Upper lobe of left lung (tissue), 4 donors: ENCODE results near the gene SKIC2.

ENCODE experiments used
- CTCF ChIP-seq, 6 experiments: fragments of 450-650 bp in 4 of 6; fragments of 200-600 bp in 2 of 6; sonication (generic) in 2 of 6; IDR thresholded peaks; one replicate each; pipeline ENCODE4 v1.5.1; 2016 to 2019; ENCODE audit warnings: antibody characterized with exemption in 6 of 6
- EP300 ChIP-seq, 4 donors: sonication (generic); formaldehyde crosslinking; IDR thresholded peaks; one replicate each; pipeline ENCODE4 v1.5.1; 2017; ENCODE audit warnings: antibody characterized with exemption in 4 of 4, control low read depth in 2 of 4
- POLR2A ChIP-seq, 4 donors: fragments of 450-650 bp; IDR thresholded peaks; one replicate each; pipeline ENCODE4 v1.5.1; 2016 to 2017; ENCODE audit warnings: antibody characterized with exemption in 4 of 4, mild to moderate bottlenecking in 2 of 4

GRCh38 chr6:31945154-31945506 lies 13.8 kb upstream of the SKIC2 start:
- TF ChIP-seq CTCF (IDR thresholded peaks at IDR 0.05), result no peak
- no peak for TF ChIP-seq POLR2A (IDR thresholded peaks at IDR 0.05)
- no peak for TF ChIP-seq EP300 (IDR thresholded peaks at IDR 0.05)
